Mesothelial cell of epicardium (in vitro differentiated cells): ENCODE measurements around the gene IFI44L. TPM values are rescaled to one million over a fixed set of nuclear protein-coding genes. Genes with fewer than 3 reads are reported as not detected.

ENCODE experiments used
- DNase-seq, 2 experiments: peaks; one replicate each; pipeline ENCODE4 v3.0.0; 2021; ENCODE audit warnings: low spot score in 2 of 2; ENCODE audit not compliant: unreplicated experiment in 2 of 2
- H3K27ac Mint-ChIP-seq: 2 replicates; pipeline ENCODE4 v1.8.0; 2021; ENCODE audit warnings: mixed read lengths
- H3K27me3 Mint-ChIP-seq: 2 replicates; pipeline ENCODE4 v1.8.0; 2021; ENCODE audit warnings: low read depth, mixed read lengths
- H3K36me3 Mint-ChIP-seq: 2 replicates; pipeline ENCODE4 v1.8.0; 2021; ENCODE audit warnings: mixed read lengths
- H3K4me1 Mint-ChIP-seq: 2 replicates; pipeline ENCODE4 v1.8.0; 2021; ENCODE audit warnings: mixed read lengths
- H3K4me3 Mint-ChIP-seq: 2 replicates; pipeline ENCODE4 v1.8.0; 2021; ENCODE audit warnings: mild to moderate bottlenecking, moderate library complexity, mixed read lengths
- H3K9me3 Mint-ChIP-seq: 2 replicates; pipeline ENCODE4 v1.8.0; 2021; ENCODE audit warnings: mixed read lengths
- total RNA-seq: library from RNA; stranded (reverse); gene quantifications from 3 replicates; pipeline ENCODE4 v1.2.1, GENCODE V29; 2021
- TF ChIP-seq, protein P1 (sequence below): fragments of 200-600 bp; sonication (generic); IDR thresholded peaks from one replicate; pipeline ENCODE4 v1.5.0; 2021; ENCODE audit warnings: antibody characterized with exemption; ENCODE audit not compliant: unreplicated experiment

Gene IFI44L
- total RNA-seq, 1 donor from 2014 or later = 105 TPM

DNA sequence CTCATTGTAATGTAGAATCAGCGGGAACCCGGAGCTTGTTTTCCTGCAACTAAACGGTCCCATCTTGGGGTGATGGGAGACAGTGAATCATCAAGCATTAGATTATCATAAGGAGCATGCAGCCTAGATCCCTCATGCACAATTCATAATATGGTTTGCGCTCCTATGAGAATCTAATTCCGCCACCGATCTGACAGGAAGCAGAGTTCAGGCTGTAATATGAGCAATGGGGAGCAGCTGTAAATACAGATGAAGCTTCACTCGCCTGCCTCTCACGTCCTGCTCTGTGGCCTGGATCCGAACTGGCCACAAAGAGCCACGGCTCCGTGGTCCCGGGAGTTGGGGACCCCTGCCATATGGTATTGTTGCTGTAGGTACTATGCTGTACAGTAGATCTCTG is 31.0 kb downstream of the IFI44L start:
- DNase-seq = no peak
- Mint-ChIP-seq H3K9me3 (peaks cover 30% of the 10 kb centered on the region), H3K4me3 (peak overlapping the region; percentile 67), H3K27ac (peak overlapping the region; percentile 78), H3K36me3 (peaks cover 44% of the 10 kb centered on the region), H3K27me3 (peaks cover 13% of the 10 kb centered on the region), H3K4me1 (peaks cover 29% of the 10 kb centered on the region)
- TF ChIP-seq, protein P1, sequence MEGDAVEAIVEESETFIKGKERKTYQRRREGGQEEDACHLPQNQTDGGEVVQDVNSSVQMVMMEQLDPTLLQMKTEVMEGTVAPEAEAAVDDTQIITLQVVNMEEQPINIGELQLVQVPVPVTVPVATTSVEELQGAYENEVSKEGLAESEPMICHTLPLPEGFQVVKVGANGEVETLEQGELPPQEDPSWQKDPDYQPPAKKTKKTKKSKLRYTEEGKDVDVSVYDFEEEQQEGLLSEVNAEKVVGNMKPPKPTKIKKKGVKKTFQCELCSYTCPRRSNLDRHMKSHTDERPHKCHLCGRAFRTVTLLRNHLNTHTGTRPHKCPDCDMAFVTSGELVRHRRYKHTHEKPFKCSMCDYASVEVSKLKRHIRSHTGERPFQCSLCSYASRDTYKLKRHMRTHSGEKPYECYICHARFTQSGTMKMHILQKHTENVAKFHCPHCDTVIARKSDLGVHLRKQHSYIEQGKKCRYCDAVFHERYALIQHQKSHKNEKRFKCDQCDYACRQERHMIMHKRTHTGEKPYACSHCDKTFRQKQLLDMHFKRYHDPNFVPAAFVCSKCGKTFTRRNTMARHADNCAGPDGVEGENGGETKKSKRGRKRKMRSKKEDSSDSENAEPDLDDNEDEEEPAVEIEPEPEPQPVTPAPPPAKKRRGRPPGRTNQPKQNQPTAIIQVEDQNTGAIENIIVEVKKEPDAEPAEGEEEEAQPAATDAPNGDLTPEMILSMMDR = no peak

DNA sequence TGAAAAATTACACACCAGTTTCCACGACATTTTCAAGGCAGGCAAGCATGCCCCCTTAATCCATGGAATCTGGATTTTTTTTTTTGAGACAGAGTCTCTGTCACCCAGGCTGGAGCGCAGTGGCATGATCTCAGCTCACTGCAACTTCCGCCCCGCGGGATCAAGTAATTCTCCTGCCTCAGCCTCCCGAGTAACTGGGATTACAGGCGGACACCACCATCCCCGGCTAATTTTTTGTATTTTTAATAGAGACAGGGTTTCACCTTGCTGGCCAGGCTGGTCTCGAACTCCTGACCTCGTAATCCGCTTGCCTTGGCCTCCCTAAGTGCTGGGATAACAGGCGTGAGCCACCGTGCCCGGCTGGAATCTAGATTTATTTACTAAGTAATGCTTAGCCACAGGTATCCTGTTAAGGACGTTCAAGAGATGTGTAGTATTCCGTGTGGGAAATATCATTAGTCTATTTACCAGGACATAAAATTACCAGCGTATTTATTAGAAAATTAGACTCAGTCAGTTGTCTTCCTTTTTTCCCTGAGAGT is 31.8 kb downstream of the IFI44L start:
- no peak for DNase-seq
- peak overlapping the region; percentile 67 for H3K4me3 Mint-ChIP-seq
- H3K4me1 Mint-ChIP-seq = peaks cover 29% of the 10 kb centered on the region
- H3K9me3 Mint-ChIP-seq = peaks cover 21% of the 10 kb centered on the region
- peaks cover 40% of the 10 kb centered on the region for H3K36me3 Mint-ChIP-seq
- TF ChIP-seq, protein P1 = no peak
- H3K27me3 Mint-ChIP-seq = peaks cover 13% of the 10 kb centered on the region
- H3K27ac Mint-ChIP-seq = no peak overlapping the region

DNA sequence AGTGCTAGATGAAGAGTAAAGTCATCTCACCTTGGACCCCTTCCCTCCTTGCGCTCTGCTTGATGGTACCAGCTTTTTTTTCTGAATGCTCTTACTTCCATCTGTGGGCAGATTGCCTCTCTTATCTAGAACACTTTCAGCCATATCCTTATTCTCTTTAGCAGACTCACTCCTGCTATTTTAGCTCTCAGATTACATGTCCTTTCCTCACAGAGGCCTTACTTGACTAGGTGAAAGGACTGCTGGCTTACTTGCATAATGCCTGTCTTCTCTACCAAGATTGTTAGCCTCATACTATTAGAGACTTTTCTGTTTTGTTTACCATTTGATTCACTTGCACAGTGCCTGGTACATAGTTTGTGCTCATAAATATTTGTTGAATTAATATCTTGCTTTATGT is 38.7 kb downstream of the IFI44L start:
- DNase-seq = no peak
- H3K27ac Mint-ChIP-seq = no peak overlapping the region
- no peak overlapping the region for H3K4me3 Mint-ChIP-seq
- peaks cover 61% of the 10 kb centered on the region for H3K36me3 Mint-ChIP-seq
- H3K27me3 Mint-ChIP-seq = peaks cover 22% of the 10 kb centered on the region
- TF ChIP-seq, protein P1 = no peak
- peaks cover 3% of the 10 kb centered on the region for H3K4me1 Mint-ChIP-seq
- H3K9me3 Mint-ChIP-seq = no peaks in the 10 kb centered on the region

DNA sequence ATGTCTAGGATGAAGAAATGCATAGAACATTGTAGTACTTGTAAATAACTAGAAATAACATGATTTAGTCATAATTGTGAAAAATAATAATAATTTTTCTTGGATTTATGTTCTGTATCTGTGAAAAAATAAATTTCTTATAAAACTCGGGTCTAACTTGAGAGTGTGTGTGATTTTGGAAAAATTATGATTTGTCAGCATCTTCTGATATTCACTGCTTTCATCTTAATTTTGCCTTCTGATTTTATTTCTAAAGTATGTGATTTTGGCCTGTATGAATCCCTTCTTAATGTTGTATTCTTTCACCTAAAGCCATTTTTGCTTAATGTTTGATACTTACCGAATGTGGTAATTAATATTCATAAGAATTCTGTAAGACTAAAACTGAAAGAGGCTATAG is 43.7 kb downstream of the IFI44L start:
- H3K27me3 Mint-ChIP-seq = peaks cover 44% of the 10 kb centered on the region
- no peaks in the 10 kb centered on the region for H3K9me3 Mint-ChIP-seq
- peaks cover 36% of the 10 kb centered on the region for H3K36me3 Mint-ChIP-seq
- no peaks in the 10 kb centered on the region for H3K4me1 Mint-ChIP-seq
- TF ChIP-seq, protein P1 = no peak
- H3K27ac Mint-ChIP-seq = no peak overlapping the region
- DNase-seq = no peak
- no peak overlapping the region for H3K4me3 Mint-ChIP-seq

DNA sequence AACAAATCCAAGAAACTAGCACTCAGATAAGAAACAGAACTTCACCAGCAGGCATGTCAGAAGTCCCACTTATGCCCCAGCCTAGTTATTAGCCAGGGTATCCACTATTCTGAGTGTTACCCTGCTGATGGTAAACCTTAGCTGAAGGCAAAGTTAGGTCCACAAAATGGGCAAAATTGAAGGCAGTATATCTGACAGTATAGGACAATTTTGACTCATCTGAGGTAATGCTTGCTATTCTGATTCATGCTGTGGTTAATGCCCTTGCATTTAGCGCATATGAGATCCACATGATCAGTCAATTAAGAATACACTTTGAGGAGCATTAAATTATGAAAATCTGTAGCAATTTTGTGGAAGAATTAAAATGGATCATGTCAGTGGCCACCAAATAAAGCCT is 44.5 kb downstream of the IFI44L start:
- Mint-ChIP-seq H3K27me3 (peaks cover 44% of the 10 kb centered on the region), H3K4me3 (no peak overlapping the region), H3K4me1 (no peaks in the 10 kb centered on the region), H3K36me3 (peaks cover 29% of the 10 kb centered on the region), H3K27ac (no peak overlapping the region), H3K9me3 (no peaks in the 10 kb centered on the region)
- no peak for DNase-seq
- TF ChIP-seq, protein P1 = no peak

DNA sequence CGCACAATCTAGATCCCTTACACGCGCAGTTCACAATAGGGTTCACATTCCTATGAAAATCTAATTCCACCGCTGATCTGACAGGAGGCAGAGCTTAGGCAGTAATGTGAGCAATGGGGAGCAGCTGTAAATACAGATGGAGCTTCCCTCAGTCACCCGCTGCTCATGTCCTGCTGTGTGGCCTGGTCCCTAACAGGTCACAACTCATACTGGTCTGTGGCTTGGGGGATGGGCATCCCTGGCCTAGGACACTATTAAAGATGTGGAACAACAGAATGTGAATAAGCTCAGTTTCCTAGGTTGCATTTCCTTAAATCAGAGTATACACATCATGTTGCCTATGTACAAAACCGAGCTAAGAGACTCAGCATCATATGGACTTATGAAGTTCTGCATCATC is 45.6 kb downstream of the IFI44L start:
- no peak overlapping the region for H3K4me3 Mint-ChIP-seq
- H3K27me3 Mint-ChIP-seq = peaks cover 52% of the 10 kb centered on the region
- TF ChIP-seq, protein P1 = no peak
- no peak overlapping the region for H3K27ac Mint-ChIP-seq
- H3K36me3 Mint-ChIP-seq = peaks cover 20% of the 10 kb centered on the region
- DNase-seq = no peak
- H3K4me1 Mint-ChIP-seq = no peaks in the 10 kb centered on the region
- no peaks in the 10 kb centered on the region for H3K9me3 Mint-ChIP-seq
